Loucy (cell line): Measurements from ENCODE around the gene RNF13.

Experiments used
- H2AFZ ChIP-seq: fragments of 200-600 bp; sonication (generic); 2 replicates; pipeline ENCODE4 v1.6.0; 2016; ENCODE audit warnings: antibody characterized with exemption, mild to moderate bottlenecking, low read length, moderate library complexity
- H3F3A ChIP-seq: fragments of 200-600 bp; 2 replicates; pipeline ENCODE4 v1.6.0; 2016; ENCODE audit warnings: antibody characterized with exemption, low read depth, mild to moderate bottlenecking
- H3K27me3 ChIP-seq: fragments of 200-600 bp; sonication (generic); 2 replicates; pipeline ENCODE4 v1.6.1; 2014; ENCODE audit warnings: low read length, mild to moderate bottlenecking; ENCODE audit not compliant: insufficient read depth, poor library complexity, severe bottlenecking
- H3K36me3 ChIP-seq: fragments of 200-600 bp; sonication (generic); 2 replicates; pipeline ENCODE4 v1.6.1; 2016; ENCODE audit warnings: low read length; ENCODE audit not compliant: insufficient read depth
- H3K4me1 ChIP-seq: fragments of 200-600 bp; sonication (generic); 2 replicates; pipeline ENCODE4 v1.5.1; 2014; ENCODE audit warnings: low read length, mild to moderate bottlenecking; ENCODE audit not compliant: insufficient read depth, poor library complexity, severe bottlenecking
- H3K4me2 ChIP-seq: fragments of 200-600 bp; sonication (generic); 2 replicates; pipeline ENCODE4 v1.6.0; 2014; ENCODE audit warnings: antibody characterized with exemption, low read length, low read depth, mild to moderate bottlenecking; ENCODE audit not compliant: poor library complexity, severe bottlenecking
- H3K4me3 ChIP-seq: fragments of 200-600 bp; sonication (generic); 2 replicates; pipeline ENCODE4 v1.5.1; 2014; ENCODE audit warnings: low read length, mild to moderate bottlenecking, mixed read lengths; ENCODE audit not compliant: poor library complexity, severe bottlenecking
- H3K79me2 ChIP-seq: fragments of 200-600 bp; sonication (generic); 2 replicates; pipeline ENCODE4 v1.6.1; 2014; ENCODE audit warnings: low read length; ENCODE audit not compliant: insufficient read depth
- H3K9ac ChIP-seq: fragments of 200-600 bp; sonication (generic); 2 replicates; pipeline ENCODE4 v1.6.0; 2014; ENCODE audit warnings: mild to moderate bottlenecking, low read depth, low read length, moderate library complexity; ENCODE audit not compliant: poor library complexity, severe bottlenecking
- H3K9me2 ChIP-seq: fragments of 200-600 bp; sonication (generic); replicated peaks from 2 replicates; pipeline ENCODE4 v1.6.1; 2016; ENCODE audit warnings: low read depth, low read length, mixed read lengths
- H3K9me3 ChIP-seq: fragments of 200-600 bp; sonication (generic); 2 replicates; pipeline ENCODE4 v1.6.1; 2014; ENCODE audit warnings: mild to moderate bottlenecking, antibody characterized with exemption, low read length, low read depth; ENCODE audit not compliant: insufficient read depth
- H4K20me1 ChIP-seq: fragments of 200-600 bp; sonication (generic); 2 replicates; pipeline ENCODE4 v1.6.0; 2014; ENCODE audit warnings: antibody characterized with exemption, low read length, mild to moderate bottlenecking; ENCODE audit not compliant: insufficient read depth, poor library complexity, severe bottlenecking
- EZH2phosphoT487 ChIP-seq: fragments of 200-600 bp; IDR thresholded peaks from 2 replicates; pipeline ENCODE4 v1.6.1; 2018; ENCODE audit warnings: antibody characterized with exemption, mild to moderate bottlenecking, moderate library complexity, borderline replicate concordance
- TF ChIP-seq, protein P1 (sequence below): fragments of 200-600 bp; sonication (generic); conservative IDR thresholded peaks from 2 replicates; pipeline ENCODE4 v1.5.1; 2014; ENCODE audit warnings: mild to moderate bottlenecking, antibody characterized with exemption, low read length

Gene RNF13

DNA sequence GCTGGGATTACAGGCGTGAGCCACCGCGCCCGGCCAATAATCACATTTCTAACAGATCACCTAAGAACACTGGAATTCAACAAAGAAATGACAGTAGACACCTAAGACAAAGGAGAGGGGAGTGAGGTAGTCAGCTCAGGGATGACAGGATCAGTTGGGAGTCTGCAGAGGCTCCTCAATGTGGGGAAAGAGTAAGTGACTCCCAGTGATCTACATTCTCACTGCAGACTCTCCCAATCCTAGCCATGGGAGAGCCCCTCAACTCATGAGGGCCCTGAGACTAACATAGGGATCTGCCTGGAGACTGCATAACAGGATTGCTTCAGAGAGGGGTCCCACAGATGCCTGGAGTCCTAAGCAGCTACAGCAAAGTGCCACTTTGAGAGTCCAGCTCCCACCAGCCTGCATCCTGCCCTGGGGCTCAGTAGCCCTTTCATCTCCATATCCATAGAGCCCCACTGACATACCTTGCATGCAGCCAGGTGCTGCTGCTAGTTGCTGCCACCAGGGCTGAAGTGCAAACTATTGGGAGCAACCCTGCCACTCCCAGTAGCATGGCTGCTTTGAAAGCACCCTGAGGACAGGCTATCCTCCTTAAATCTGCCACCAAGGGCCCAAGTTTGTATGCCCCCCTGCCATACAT lies 179.5 kb downstream of the RNF13 start:
- TF ChIP-seq, protein P1, sequence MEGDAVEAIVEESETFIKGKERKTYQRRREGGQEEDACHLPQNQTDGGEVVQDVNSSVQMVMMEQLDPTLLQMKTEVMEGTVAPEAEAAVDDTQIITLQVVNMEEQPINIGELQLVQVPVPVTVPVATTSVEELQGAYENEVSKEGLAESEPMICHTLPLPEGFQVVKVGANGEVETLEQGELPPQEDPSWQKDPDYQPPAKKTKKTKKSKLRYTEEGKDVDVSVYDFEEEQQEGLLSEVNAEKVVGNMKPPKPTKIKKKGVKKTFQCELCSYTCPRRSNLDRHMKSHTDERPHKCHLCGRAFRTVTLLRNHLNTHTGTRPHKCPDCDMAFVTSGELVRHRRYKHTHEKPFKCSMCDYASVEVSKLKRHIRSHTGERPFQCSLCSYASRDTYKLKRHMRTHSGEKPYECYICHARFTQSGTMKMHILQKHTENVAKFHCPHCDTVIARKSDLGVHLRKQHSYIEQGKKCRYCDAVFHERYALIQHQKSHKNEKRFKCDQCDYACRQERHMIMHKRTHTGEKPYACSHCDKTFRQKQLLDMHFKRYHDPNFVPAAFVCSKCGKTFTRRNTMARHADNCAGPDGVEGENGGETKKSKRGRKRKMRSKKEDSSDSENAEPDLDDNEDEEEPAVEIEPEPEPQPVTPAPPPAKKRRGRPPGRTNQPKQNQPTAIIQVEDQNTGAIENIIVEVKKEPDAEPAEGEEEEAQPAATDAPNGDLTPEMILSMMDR = no peak
- no peak for TF ChIP-seq EZH2phosphoT487
- H3K4me3 ChIP-seq = no peak overlapping the region

DNA sequence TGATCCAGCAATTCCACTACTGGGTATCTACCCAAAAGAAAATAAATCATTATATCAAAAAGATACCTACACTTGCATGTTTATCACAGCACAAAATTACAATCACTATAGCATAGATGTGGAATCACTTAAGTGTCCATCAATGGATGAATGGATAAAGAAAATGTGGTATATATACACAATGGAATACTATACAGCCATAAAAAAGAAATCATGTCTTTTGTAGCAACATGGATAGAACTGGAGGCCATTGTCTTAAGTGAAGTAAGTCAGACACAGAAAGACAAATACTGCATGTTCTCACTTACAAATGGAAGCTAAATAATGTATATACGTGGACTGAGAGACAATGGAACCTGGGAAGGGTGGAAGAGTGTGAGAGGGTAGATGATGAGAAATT lies 185.9 kb downstream of the RNF13 start:
- TF ChIP-seq, protein P1 = no peak
- TF ChIP-seq EZH2phosphoT487 = no peak
- Histone ChIP-seq H3K4me2 (no peak overlapping the region), H3F3A (no peaks in the 10 kb centered on the region)

More for the DNA sequence above, 179.5 kb downstream of the RNF13 start:
- H3K4me1 ChIP-seq = no peaks in the 10 kb centered on the region
- H3F3A ChIP-seq = no peaks in the 10 kb centered on the region
- no peak overlapping the region for H3K4me2 ChIP-seq
- no peaks in the 10 kb centered on the region for H3K27me3 ChIP-seq
- H3K79me2 ChIP-seq = no peaks in the 10 kb centered on the region
- no peaks in the 10 kb centered on the region for H3K9me2 ChIP-seq
- H3K9me3 ChIP-seq = peaks cover 9% of the 10 kb centered on the region; the same call in 1 of the 2 replicates
- no peaks in the 10 kb centered on the region for H4K20me1 ChIP-seq
- no peak overlapping the region for H3K9ac ChIP-seq
- H3K36me3 ChIP-seq = no peaks in the 10 kb centered on the region
- H2AFZ ChIP-seq = no peak overlapping the region

DNA sequence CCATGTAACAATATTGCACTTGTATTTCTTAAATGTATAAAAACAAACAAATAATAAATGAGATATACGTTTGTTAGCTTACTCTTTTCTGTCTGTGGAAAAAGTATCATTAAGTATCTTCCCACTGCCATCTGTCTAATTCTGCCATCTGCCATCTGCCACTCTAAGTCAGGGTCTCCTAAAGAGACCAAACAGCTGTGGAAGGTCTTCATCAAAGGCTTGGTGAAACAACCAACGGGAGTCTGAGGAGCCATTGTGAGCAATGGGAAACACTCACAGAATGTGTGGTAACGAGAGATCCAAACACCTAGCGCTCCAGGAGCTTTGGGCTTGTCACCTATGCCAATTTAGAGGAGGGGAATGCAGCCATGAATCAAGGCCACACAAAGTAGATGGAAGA lies 186.4 kb downstream of the RNF13 start:
- H3K9ac ChIP-seq = no peak overlapping the region
- H3K4me1 ChIP-seq = no peaks in the 10 kb centered on the region
- H3K4me3 ChIP-seq = no peak overlapping the region
- no peak overlapping the region for H2AFZ ChIP-seq
- no peaks in the 10 kb centered on the region for H3K36me3 ChIP-seq
- TF ChIP-seq EZH2phosphoT487 = no peak
- TF ChIP-seq, protein P1 = no peak
- H3F3A ChIP-seq = no peaks in the 10 kb centered on the region
- H3K9me3 ChIP-seq = peaks cover 8% of the 10 kb centered on the region; the same call in 1 of the 2 replicates
- H3K9me2 ChIP-seq = no peaks in the 10 kb centered on the region
- no peak overlapping the region for H3K4me2 ChIP-seq
- no peaks in the 10 kb centered on the region for H3K27me3 ChIP-seq
- no peaks in the 10 kb centered on the region for H4K20me1 ChIP-seq
- H3K79me2 ChIP-seq = no peaks in the 10 kb centered on the region

More for the DNA sequence above, 185.9 kb downstream of the RNF13 start:
- Histone ChIP-seq H3K4me3 (no peak overlapping the region), H3K9me3 (peaks cover 9% of the 10 kb centered on the region; the same call in 1 of the 2 replicates), H3K9me2 (no peaks in the 10 kb centered on the region), H3K79me2 (no peaks in the 10 kb centered on the region), H3K27me3 (no peaks in the 10 kb centered on the region), H4K20me1 (no peaks in the 10 kb centered on the region), H3K4me1 (no peaks in the 10 kb centered on the region), H3K36me3 (no peaks in the 10 kb centered on the region), H2AFZ (no peak overlapping the region), H3K9ac (no peak overlapping the region)
